Vagina (tissue), 2 donors: ENCODE measurements around the gene ELP1. TPM values are rescaled to one million over a fixed set of nuclear protein-coding genes. Genes with fewer than 3 reads are reported as not detected.

Experiments used
- DNase-seq, 2 donors: peaks; one replicate each; pipeline ENCODE4 v3.0.0-alpha.2; 2017; ENCODE audit errors: extremely low spot score in 2 of 2
- H3K27ac ChIP-seq: fragments of 200-600 bp; sonication (generic); one replicate; pipeline ENCODE4 v1.5.1; 2019
- H3K27me3 ChIP-seq: fragments of 200-600 bp; sonication (generic); one replicate; pipeline ENCODE4 v1.5.1; 2019
- H3K36me3 ChIP-seq, 2 donors: fragments of 200-600 bp; sonication (generic); one replicate each; pipeline ENCODE4 v1.5.1; 2017 to 2019
- H3K4me1 ChIP-seq: fragments of 200-600 bp; sonication (generic); one replicate; pipeline ENCODE4 v1.5.1; 2019
- H3K4me3 ChIP-seq, 2 donors: fragments of 200-600 bp; sonication (generic); 1 replicate in 1 of 2; 2 replicates in 1 of 2; pipeline ENCODE4 v1.5.1; 2016 to 2019
- H3K9me3 ChIP-seq: fragments of 200-600 bp; sonication (generic); one replicate; pipeline ENCODE4 v1.5.1; 2019
- CTCF ChIP-seq, 3 experiments: fragments of 450-650 bp in 2 of 3; fragments of 200-600 bp in 1 of 3; sonication (generic) in 1 of 3; IDR thresholded peaks; one replicate each; pipeline ENCODE4 v1.5.1; 2017 to 2019; ENCODE audit warnings: antibody characterized with exemption in 3 of 3, mild to moderate bottlenecking in 2 of 3, moderate library complexity in 2 of 3
- POLR2A ChIP-seq, 2 donors: fragments of 450-650 bp; IDR thresholded peaks; one replicate each; pipeline ENCODE4 v1.6.1; 2017; ENCODE audit warnings: antibody characterized with exemption in 2 of 2, mild to moderate bottlenecking in 2 of 2, moderate library complexity in 2 of 2
- POLR2AphosphoS5 ChIP-seq, 2 donors: sonication (generic); formaldehyde crosslinking; IDR thresholded peaks; one replicate each; pipeline ENCODE4 v1.9.0; 2017; ENCODE audit warnings: antibody characterized with exemption in 2 of 2, mild to moderate bottlenecking in 2 of 2, low read depth in 1 of 2; ENCODE audit not compliant: insufficient read depth in 1 of 2
- intact Hi-C: fragments of 100-400 bp; cut with DNase I; formaldehyde crosslinking; loops from one replicate; pipeline ENCODE4 v1.15.1; 2023
- total RNA-seq: library from RNA; depleted of rRNA; stranded (reverse); fragments of >200 nt; gene quantifications from one replicate; pipeline ENCODE4 v1.2.3, GENCODE V29; 2016

ELP1 gene
- total RNA-seq, 1 donor from 2014 or later: 16.9 TPM

GRCh38 chr9:108866001-108866420 is 67.9 kb downstream of the ELP1 start:
- DNase-seq: no peak
- intact Hi-C loops: no loop called here
- no peaks in the 10 kb centered on the region for H3K9me3 ChIP-seq
- no peak overlapping the region for H3K27ac ChIP-seq
- no peak for TF ChIP-seq CTCF (IDR thresholded peaks at IDR 0.05)
- no peak for TF ChIP-seq POLR2A (IDR thresholded peaks at IDR 0.05)
- TF ChIP-seq POLR2AphosphoS5 (IDR thresholded peaks at IDR 0.05; ENCODE audit: insufficient read depth in 1 of 2, low read depth in 1 of 2): no peak
- no peaks in the 10 kb centered on the region for H3K27me3 ChIP-seq
- no peaks in the 10 kb centered on the region for H3K4me1 ChIP-seq
- peaks cover 0 to 12% of the 10 kb centered on the region in 2 donors for H3K36me3 ChIP-seq
- H3K4me3 ChIP-seq: no peak overlapping the region

- Histone ChIP-seq H3K27me3 (no peaks in the 10 kb centered on the region), H3K4me1 (no peaks in the 10 kb centered on the region), H3K27ac (no peak overlapping the region), H3K9me3 (no peaks in the 10 kb centered on the region), H3K4me3 (no peak overlapping the region), H3K36me3 (peaks cover 0 to 5% of the 10 kb centered on the region in 2 donors)
- intact Hi-C loops: no loop called here
- DNase-seq: no peak
- no peak for TF ChIP-seq CTCF (IDR thresholded peaks at IDR 0.05)
- TF ChIP-seq POLR2A (IDR thresholded peaks at IDR 0.05): no peak
- no peak for TF ChIP-seq POLR2AphosphoS5 (IDR thresholded peaks at IDR 0.05; ENCODE audit: insufficient read depth in 1 of 2, low read depth in 1 of 2)
These were observed 68.9 kb downstream of the ELP1 start for GRCh38 chr9:108865037-108865436.

DNA sequence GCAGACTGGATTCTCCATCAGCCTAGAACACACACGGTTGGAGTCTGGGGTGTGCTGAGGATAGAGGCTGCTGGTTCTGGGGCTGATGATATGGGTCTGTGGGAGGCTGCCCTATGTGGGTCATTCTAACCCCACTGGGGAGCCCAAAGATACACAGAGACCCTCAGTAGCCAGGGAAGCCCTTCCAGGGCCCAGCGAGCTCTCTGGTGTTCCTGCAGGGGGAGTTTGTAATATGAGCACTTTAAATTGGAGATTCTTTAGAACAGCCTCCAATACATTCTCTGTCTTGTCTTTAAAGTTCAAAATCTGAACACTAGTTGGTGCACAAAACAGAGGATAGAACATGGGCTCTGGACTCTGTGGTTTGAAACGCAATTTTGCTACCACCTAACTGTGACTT is 69.5 kb downstream of the ELP1 start:
- Histone ChIP-seq H3K4me3 (no peak overlapping the region), H3K9me3 (no peaks in the 10 kb centered on the region), H3K4me1 (no peaks in the 10 kb centered on the region), H3K27me3 (no peaks in the 10 kb centered on the region), H3K36me3 (peaks cover 0 to 5% of the 10 kb centered on the region in 2 donors), H3K27ac (no peak overlapping the region)
- intact Hi-C loops: no loop called here
- DNase-seq: no peak
- TF ChIP-seq CTCF (IDR thresholded peaks at IDR 0.05) (no peak), POLR2AphosphoS5 (IDR thresholded peaks at IDR 0.05; ENCODE audit: insufficient read depth in 1 of 2, low read depth in 1 of 2) (no peak), POLR2A (IDR thresholded peaks at IDR 0.05) (no peak)

DNA sequence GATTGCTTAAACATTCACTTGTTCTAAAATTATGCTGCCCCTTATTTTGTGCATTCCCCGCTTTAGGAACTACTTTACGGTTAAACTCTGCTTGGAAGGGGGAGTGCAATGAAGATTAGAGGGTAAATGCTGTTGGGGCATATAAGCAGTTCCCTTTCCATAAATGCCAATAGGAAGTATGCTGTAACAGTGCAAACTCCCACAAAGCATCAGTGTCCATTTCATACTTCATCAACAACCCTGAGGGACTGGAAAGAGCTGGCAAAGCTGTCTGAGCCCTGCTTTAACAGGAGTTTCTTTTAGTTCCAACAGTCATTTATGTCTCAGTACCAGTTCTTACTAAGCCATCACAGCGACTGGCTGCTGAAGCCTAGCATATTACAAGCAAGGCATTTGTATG is 70.0 kb downstream of the ELP1 start:
- no peaks in the 10 kb centered on the region for H3K4me1 ChIP-seq
- intact Hi-C loops: no loop called here
- no peak for DNase-seq
- no peak overlapping the region for H3K27ac ChIP-seq
- H3K9me3 ChIP-seq: no peaks in the 10 kb centered on the region
- TF ChIP-seq POLR2AphosphoS5 (IDR thresholded peaks at IDR 0.05; ENCODE audit: insufficient read depth in 1 of 2, low read depth in 1 of 2) (no peak), POLR2A (IDR thresholded peaks at IDR 0.05) (no peak), CTCF (IDR thresholded peaks at IDR 0.05) (no peak)
- H3K27me3 ChIP-seq: no peaks in the 10 kb centered on the region
- H3K4me3 ChIP-seq: no peak overlapping the region
- peaks cover 0 to 5% of the 10 kb centered on the region in 2 donors for H3K36me3 ChIP-seq

GRCh38 chr9:108861997-108862396 is 71.9 kb downstream of the ELP1 start, which contains the start of gene ACTL7A:
ACTL7A (plus strand) TSS chr9:108862266; CDS start chr9:108862323, 57 bp downstream.
- no peak for DNase-seq
- H3K9me3 ChIP-seq: no peaks in the 10 kb centered on the region
- intact Hi-C loops: no loop called here
- H3K4me3 ChIP-seq: no peak within 1 kb of the TSS
- no peak for TF ChIP-seq POLR2AphosphoS5 (IDR thresholded peaks at IDR 0.05; ENCODE audit: insufficient read depth in 1 of 2, low read depth in 1 of 2)
- H3K27me3 ChIP-seq: no peaks in the 10 kb centered on the region
- no peaks in the 10 kb centered on the region for H3K4me1 ChIP-seq
- H3K36me3 ChIP-seq: no peaks in the 10 kb centered on the region
- H3K27ac ChIP-seq: no peak within 1 kb of the TSS
